Stomach smooth muscle (tissue), 2 donors: ENCODE measurements around the gene SOX4.

Experiments used
- H3K27ac ChIP-seq: one replicate; pipeline ENCODE4 v1.7.0; 2013; ENCODE audit warnings: mild to moderate bottlenecking, low read length, inconsistent platforms
- H3K27me3 ChIP-seq, 2 donors: one replicate each; pipeline ENCODE4 v1.7.0; 2013; ENCODE audit warnings: low read length in 2 of 2; ENCODE audit not compliant: insufficient read depth in 2 of 2, control insufficient read depth in 1 of 2
- H3K36me3 ChIP-seq, 2 donors: one replicate each; pipeline ENCODE4 v1.7.0; 2013; ENCODE audit warnings: low read length in 2 of 2; ENCODE audit not compliant: control insufficient read depth in 2 of 2, insufficient read depth in 2 of 2
- H3K4me1 ChIP-seq: one replicate; pipeline ENCODE4 v1.7.0; 2013; ENCODE audit warnings: low read length; ENCODE audit not compliant: control insufficient read depth, insufficient read depth
- H3K4me3 ChIP-seq, 2 donors: one replicate each; pipeline ENCODE4 v1.7.0; 2013; ENCODE audit warnings: low read length in 2 of 2
- H3K9ac ChIP-seq, 2 donors: one replicate each; pipeline ENCODE4 v1.7.0; 2013; ENCODE audit warnings: low read length in 2 of 2, mild to moderate bottlenecking in 1 of 2
- H3K9me3 ChIP-seq, 2 donors: one replicate each; pipeline ENCODE4 v1.7.0; 2013; ENCODE audit warnings: low read length in 2 of 2; ENCODE audit not compliant: control insufficient read depth in 2 of 2
- donor health status: healthy.
- donor health status: Pancreatic carcinoma.

SOX4 gene

DNA sequence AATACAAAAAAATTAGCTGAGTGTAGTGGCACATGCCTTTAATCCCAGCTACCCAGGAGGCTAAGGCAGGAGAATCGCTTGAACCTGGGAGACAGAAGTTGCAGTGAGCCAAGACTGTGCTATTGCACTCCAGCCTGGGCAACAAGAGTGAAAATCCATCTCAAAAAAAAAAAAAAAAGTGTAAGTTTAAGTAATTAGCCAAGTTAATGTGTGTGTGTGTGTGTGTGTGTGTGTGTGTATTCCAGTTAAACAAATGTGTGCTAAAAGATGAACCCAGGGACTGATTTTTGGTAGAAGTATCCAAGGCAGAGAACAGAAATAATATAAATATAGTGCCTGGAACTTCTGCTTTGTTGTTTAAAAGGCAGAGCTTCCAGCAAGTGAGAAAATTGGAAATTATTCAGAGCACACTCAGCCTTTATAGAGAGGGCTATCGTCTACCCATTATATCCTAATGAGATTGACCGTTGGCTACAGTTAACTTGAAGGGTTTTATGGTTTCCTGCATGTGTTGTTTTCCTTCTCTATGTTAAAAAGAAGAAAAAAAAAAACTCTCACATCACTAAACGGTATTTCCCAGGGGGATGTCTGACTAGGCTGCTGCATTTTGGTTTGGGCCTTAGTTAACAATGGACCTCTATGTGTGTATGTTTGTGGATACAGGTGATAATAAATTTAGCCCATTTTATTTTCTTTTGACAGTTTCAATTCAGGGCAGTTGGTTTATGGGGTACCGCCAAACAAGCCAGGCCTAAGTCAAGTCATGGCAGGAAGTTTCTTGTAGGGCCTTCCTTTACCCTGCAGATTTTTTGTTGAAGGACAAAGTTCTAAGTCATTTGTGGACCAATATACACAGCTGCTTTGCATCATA is 9.8 kb downstream of the SOX4 start:
- Histone ChIP-seq H3K9me3 (no peaks in the 10 kb centered on the region), H3K36me3 (no peaks in the 10 kb centered on the region), H3K27me3 (no peaks in the 10 kb centered on the region), H3K4me3 (no peak overlapping the region), H3K9ac (no peak overlapping the region), H3K4me1 (no peaks in the 10 kb centered on the region), H3K27ac (no peak overlapping the region)

DNA sequence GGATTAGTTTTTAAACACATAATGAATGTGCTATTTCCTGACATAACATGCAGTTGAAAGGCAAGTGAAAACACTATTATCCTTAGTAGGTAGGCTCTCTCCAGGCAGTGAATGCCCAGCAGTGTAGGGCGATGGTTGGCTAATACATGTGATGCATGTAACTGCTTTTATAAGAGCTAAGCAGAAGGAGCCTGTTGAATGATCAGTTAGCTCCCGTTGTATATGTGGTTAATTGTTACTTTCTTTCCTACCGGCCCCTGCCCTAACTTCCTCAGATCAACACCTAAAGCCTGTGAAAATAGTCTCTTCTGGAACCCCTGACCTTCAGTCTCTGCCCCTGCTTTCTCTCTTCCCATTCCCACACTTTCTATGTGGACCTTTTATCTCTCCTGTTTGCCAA is 10.5 kb downstream of the SOX4 start:
- Histone ChIP-seq H3K9ac (no peak overlapping the region), H3K27me3 (no peaks in the 10 kb centered on the region), H3K4me3 (no peak overlapping the region), H3K36me3 (no peaks in the 10 kb centered on the region), H3K27ac (no peak overlapping the region), H3K9me3 (no peaks in the 10 kb centered on the region), H3K4me1 (no peaks in the 10 kb centered on the region)

DNA sequence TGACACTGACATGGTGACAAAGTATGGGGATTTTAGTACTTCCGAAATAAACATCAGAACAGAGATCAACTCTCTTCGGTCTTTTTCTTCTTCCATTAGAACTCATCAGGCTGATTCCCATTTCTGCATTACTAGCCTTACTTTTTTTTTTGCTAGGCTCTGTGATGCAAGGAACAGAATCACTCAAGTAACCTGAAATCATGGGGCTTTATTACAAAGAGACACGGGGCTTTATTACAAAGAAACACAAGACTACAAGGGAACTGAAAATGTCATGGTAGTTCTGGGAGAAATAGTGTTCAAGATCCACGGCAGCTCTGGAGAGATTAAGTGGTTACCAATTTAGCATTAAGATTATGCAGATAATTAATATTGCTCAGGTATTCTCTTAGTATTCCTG is 11.6 kb downstream of the SOX4 start:
- H3K9ac ChIP-seq: no peak overlapping the region
- H3K27ac ChIP-seq: no peak overlapping the region
- H3K36me3 ChIP-seq: no peaks in the 10 kb centered on the region
- no peaks in the 10 kb centered on the region for H3K9me3 ChIP-seq
- H3K4me3 ChIP-seq: no peak overlapping the region
- H3K27me3 ChIP-seq: no peaks in the 10 kb centered on the region
- no peaks in the 10 kb centered on the region for H3K4me1 ChIP-seq

DNA sequence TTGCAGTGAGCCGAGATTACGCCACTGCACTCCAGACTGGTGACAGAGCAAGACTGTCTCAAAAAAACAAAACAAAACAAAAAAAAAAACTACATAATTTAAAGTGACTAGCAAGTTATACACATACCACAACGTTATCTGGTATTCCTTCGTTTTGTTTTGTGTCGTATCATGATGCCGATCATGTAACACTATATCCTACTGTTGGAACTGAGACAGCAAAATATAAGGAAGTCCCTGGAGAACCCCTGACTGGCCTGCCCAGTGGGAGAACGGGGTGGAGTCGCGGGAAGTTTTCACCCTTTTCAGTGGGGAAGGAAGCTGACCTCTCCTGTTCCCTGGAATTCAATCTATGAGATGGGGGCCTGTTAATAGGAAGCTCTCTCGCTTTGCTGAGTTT is 15.1 kb downstream of the SOX4 start:
- H3K27me3 ChIP-seq: no peaks in the 10 kb centered on the region

DNA sequence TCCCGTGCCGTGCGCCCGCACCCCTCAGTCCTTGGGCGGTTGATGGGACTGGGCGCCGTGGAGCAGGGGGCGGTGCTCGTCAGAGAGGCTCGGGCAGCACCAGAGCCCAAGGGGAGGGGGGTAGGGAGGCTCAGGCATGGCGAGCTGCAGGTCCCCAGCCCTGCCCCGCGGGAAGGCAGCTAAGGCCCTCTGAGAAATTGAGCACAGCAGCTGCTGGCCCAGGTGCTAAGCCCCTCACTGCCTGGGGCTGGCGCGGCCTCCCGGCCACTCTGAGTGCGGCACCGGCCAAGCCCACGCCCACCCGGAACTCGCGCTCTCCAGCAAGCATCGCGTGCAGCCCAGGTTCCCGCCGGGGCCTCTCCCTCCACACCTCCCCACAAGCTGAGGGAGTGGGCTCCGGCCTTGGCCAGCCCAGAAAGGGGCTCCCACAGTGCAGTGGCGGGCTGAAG is 16.4 kb downstream of the SOX4 start:
- Histone ChIP-seq H3K27ac (no peak overlapping the region), H3K9ac (no peak overlapping the region), H3K4me3 (no peak overlapping the region), H3K27me3 (no peaks in the 10 kb centered on the region), H3K4me1 (no peaks in the 10 kb centered on the region), H3K36me3 (no peaks in the 10 kb centered on the region), H3K9me3 (no peaks in the 10 kb centered on the region)

More for the DNA sequence above, 15.1 kb downstream of the SOX4 start:
- no peak overlapping the region for H3K4me3 ChIP-seq
- no peak overlapping the region for H3K9ac ChIP-seq
- H3K9me3 ChIP-seq: no peaks in the 10 kb centered on the region
- no peaks in the 10 kb centered on the region for H3K36me3 ChIP-seq
- H3K27ac ChIP-seq: no peak overlapping the region
- H3K4me1 ChIP-seq: no peaks in the 10 kb centered on the region

DNA sequence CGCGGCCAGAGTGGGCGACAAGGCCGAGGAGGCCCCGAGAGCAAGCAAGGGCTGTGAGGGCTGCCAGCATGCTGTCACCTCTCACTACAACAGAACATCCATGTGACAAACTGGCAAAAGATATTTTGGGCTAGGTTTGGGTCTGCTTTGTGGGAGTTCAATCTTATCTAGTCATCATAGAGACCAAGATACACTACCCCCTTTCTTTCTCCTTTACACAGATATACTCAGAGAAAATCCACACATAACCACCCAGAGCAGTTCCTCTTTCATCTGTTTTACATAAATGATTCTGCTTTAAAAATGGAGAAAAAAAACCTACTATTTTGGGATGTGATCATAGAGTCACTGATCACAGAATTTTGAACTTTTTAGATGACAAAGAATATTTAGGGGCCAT is 16.8 kb downstream of the SOX4 start:
- Histone ChIP-seq H3K36me3 (no peaks in the 10 kb centered on the region), H3K9me3 (no peaks in the 10 kb centered on the region), H3K9ac (no peak overlapping the region), H3K4me1 (no peaks in the 10 kb centered on the region), H3K27ac (no peak overlapping the region), H3K4me3 (no peak overlapping the region), H3K27me3 (no peaks in the 10 kb centered on the region)

DNA sequence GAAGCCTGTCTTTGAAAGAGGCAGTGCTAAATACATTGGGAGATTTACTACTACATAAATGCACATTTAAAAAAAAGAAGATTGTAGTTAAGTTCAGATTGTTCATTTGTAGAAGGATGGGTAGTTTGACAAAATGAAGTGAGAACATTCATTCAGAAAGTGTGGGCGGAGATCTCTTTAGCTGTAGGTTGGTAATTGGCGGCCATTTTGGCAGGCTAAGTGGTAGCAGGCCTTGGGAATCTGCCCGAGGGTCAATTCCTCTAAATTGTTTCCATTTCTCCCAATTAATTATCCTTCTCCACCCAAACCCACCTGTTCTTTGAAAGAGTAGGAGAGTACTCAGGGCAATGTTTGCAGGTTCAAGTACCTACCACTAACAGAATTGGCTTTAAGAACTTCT is 17.9 kb downstream of the SOX4 start:
- no peaks in the 10 kb centered on the region for H3K4me1 ChIP-seq
- no peaks in the 10 kb centered on the region for H3K36me3 ChIP-seq
- no peaks in the 10 kb centered on the region for H3K9me3 ChIP-seq
- H3K4me3 ChIP-seq: no peak overlapping the region
- H3K27me3 ChIP-seq: no peaks in the 10 kb centered on the region
- no peak overlapping the region for H3K9ac ChIP-seq
- H3K27ac ChIP-seq: no peak overlapping the region

DNA sequence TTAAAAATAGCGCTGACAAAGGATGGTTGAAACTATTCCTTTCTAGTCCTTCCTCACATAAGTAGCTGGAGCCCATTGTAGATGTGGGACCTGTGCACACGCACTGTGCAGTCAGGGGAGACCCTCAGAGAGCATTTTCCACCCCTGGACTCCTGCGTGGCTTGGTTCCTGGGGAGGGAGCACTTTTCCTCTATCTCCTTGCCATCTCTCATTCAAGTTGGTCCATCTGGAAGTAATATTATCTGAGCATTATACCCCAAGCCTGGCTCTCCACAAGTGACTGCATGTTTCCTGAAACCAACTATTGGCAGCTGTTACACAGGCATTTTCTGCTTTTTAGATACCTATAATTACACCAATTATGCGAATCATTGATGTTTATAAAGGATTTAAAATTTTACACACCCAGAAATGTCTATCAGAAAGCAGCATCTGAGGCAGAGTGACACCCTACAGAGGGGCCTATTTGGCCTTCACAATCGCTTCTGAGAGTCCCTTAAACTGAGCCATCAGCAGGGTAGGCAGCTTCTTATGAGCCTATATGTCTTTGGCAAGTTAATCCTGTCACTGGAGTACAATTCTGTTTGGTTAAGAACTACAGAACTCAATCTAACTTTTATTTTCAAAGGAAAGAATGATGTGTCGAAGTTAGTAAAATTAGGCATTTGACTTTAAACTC is 18.7 kb downstream of the SOX4 start:
- H3K9ac ChIP-seq: no peak overlapping the region
- no peak overlapping the region for H3K27ac ChIP-seq

DNA sequence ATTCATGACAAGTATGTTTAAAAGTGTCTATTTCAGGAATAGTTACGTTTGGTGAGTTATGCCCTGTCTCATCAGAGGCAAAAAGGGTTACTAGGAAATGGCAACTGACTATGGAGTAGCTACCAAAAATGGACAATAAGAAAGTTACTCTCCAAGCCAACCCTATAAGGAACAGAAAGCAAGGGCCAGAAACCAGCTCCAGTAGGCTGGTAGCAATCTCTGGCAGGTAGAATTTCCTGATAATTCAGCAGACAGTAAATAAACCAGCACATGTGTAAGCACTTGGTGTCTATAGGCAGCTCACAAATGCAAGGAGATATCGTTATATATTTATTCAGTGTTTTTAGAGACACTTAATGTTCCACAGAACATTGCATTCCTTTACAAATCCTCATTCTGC is 20.3 kb downstream of the SOX4 start:
- Histone ChIP-seq H3K27ac (no peak overlapping the region), H3K9ac (no peak overlapping the region), H3K27me3 (no peaks in the 10 kb centered on the region), H3K4me3 (no peak overlapping the region), H3K4me1 (no peaks in the 10 kb centered on the region), H3K36me3 (no peaks in the 10 kb centered on the region), H3K9me3 (no peaks in the 10 kb centered on the region)

More for the DNA sequence above, 18.7 kb downstream of the SOX4 start:
- Histone ChIP-seq H3K36me3 (no peaks in the 10 kb centered on the region), H3K27me3 (no peaks in the 10 kb centered on the region), H3K4me3 (no peak overlapping the region), H3K4me1 (no peaks in the 10 kb centered on the region), H3K9me3 (no peaks in the 10 kb centered on the region)

DNA sequence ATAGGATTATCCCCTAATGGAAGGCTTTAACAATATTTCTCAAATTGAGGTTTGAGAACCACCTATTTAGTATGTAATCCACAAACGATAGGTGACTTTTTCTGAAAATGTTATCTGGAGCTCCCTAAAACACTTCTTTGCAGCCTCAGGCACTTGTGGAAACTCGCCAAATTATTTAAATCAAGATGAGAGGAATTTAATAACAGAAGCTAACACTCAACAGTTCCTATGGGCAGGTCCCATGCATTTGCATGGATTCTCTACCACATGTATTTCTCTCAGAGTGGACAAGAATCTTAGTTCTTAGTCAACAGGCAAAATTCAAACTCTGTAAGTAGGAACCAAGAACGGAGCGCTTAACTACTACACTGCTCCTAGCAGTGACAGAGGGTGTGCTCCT is 20.7 kb downstream of the SOX4 start:
- H3K9me3 ChIP-seq: no peaks in the 10 kb centered on the region
- H3K4me1 ChIP-seq: no peaks in the 10 kb centered on the region
- H3K27ac ChIP-seq: no peak overlapping the region
- H3K4me3 ChIP-seq: no peak overlapping the region
- H3K27me3 ChIP-seq: no peaks in the 10 kb centered on the region
- H3K9ac ChIP-seq: no peak overlapping the region
- H3K36me3 ChIP-seq: no peaks in the 10 kb centered on the region

DNA sequence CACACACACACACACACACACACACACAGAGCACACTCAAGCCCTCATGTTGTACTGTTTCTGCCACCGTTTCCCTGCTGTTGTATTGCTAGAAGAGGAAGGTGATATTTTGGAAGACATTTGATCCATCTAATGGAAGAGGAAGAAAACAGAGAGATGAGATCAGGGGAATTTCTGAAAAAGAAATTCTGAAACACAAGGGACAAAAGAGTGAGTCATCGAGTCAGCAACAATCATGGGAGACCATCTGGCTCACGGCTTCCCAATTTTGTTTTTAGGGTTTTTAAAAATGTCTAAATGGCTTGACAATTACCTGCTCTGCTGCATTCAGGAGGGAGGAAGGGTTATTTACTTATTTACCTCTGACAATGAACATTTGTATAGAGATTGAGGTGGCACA is 22.0 kb downstream of the SOX4 start:
- Histone ChIP-seq H3K36me3 (no peaks in the 10 kb centered on the region), H3K4me1 (no peaks in the 10 kb centered on the region), H3K9ac (no peak overlapping the region), H3K4me3 (no peak overlapping the region), H3K27me3 (no peaks in the 10 kb centered on the region), H3K9me3 (no peaks in the 10 kb centered on the region), H3K27ac (no peak overlapping the region)
